ENCODE results near the gene TLE2.

GRCh38 chr19:2976609-2977000, 52.5 kb downstream of the TLE2 start:
- TF ChIP-seq POLR2A (IDR thresholded peaks at IDR 0.05): no peak
- no peak for TF ChIP-seq CTCF (IDR thresholded peaks at IDR 0.05)

All from suprapubic skin (tissue), 3 donors.